NCI-H1930 (cell line): ENCODE measurements around the gene STUB1.
A peak's percentile ranks its signal among the peaks of the same experiment; 100 is the strongest.
"Not testable (repeated sequence)": the region's sequence is repeated elsewhere in the genome, so short reads cannot be mapped to it uniquely, and the experiment has no call there.

Experiments used
- DNase-seq, 2 experiments: peaks; one replicate each; lab custom pipeline; 2025; lab: John Stamatoyannopoulos, UW

Gene STUB1

GRCh38 chr16:711548-712320, 31.5 kb downstream of the STUB1 start:
- DNase-seq, result peak; percentile 54 to 67

- DNase-seq, result not testable (repeated sequence)
Observed at GRCh38 chr16:712740-713250, 32.6 kb downstream of the STUB1 start.

DNA sequence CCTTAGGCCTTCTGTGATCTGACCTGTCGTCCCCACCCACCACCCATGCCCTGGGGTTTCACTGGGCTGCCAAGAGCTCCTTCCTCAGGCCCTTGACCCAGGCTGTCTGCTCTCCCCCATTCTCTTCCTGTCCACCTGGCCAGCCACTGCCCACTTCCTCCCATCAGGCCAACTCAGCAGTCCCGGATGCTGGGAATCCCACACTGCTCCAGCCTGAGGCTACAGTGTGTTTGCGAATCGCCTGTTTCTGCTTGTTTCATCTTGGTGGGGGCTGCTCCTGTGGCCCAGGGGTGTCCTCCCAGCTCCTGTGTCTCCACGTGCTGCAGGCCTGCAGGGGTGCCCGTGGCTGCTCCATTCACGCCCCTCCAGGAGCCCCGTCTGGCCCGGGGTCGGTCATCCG, 33.9 kb downstream of the STUB1 start:
- DNase-seq, result no peak

DNA sequence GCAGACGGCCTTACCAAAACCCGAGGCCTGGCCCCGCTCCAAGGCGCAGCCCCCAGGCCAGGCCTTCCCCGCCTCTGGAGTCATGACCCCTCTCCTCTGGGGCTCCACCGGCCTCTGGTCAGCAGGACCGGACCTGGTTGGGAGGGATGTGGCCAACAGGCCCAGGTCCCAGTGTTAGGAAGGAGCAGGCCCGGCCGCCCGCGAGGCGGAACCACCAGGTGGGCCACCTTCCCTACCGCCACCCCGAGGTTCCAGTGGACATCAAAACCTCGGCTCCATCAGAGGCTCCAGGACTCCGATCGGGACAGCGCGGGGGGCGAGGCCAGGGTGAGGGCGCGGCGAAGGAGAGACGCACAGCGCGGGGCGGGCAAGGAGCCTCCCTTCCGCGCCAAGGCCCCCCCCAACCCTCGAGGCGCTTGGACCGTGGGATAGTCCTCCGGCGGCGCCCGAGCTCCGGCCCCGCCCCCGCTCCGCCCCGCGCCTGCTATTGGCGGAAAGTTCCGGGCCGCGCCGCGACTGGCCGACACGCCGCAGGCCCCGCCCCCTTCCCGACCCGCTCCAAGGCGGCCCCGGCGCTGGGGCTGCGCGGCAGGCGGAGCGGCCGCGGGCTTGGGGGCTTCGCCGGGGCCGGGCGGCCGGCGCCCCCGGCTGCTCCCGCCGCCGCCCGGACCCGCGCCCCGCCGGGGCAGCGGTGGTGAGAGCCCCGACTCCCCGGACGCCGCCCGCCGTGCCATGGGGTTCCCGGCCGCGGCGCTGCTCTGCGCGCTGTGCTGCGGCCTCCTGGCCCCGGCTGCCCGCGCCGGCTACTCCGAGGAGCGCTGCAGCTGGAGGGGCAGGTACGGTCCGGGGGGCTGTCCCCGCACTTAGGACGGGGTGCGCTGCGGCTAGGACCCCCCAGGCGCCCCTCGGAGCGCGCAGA, 34.6 kb downstream of the STUB1 start, which contains the start of gene METRN:
METRN (plus strand) TSS at position 561 of the 919 bp plus-strand sequence; CDS start at position 733, 172 bp downstream.
- DNase-seq, result peak; percentile 68 to 83

GRCh38 chr16:715477-716199, 35.4 kb downstream of the STUB1 start:
- DNase-seq, result peak in 1 of 2 experiments; percentile 40

DNA sequence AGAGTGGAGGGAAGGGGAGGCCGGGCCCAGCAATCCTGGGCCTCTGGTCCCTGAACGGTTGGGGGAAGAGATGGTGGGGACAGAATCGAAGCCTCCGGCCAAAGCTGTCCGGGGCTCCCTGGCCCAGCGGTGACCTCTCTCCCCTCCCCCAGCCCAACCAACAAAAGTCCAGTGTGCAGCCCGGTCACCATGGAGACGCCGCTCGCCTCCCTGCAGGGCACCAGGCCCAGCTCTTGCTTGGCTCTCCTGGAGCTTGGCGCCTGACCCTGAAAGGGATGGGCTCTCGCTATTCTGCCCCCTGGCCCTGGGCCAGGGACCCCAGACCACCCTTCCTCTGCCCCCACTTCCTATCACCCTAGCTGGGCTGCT, 36.0 kb downstream of the STUB1 start:
- DNase-seq, result no peak

GRCh38 chr16:716768-717325, 36.6 kb downstream of the STUB1 start:
- DNase-seq, result no peak

DNA sequence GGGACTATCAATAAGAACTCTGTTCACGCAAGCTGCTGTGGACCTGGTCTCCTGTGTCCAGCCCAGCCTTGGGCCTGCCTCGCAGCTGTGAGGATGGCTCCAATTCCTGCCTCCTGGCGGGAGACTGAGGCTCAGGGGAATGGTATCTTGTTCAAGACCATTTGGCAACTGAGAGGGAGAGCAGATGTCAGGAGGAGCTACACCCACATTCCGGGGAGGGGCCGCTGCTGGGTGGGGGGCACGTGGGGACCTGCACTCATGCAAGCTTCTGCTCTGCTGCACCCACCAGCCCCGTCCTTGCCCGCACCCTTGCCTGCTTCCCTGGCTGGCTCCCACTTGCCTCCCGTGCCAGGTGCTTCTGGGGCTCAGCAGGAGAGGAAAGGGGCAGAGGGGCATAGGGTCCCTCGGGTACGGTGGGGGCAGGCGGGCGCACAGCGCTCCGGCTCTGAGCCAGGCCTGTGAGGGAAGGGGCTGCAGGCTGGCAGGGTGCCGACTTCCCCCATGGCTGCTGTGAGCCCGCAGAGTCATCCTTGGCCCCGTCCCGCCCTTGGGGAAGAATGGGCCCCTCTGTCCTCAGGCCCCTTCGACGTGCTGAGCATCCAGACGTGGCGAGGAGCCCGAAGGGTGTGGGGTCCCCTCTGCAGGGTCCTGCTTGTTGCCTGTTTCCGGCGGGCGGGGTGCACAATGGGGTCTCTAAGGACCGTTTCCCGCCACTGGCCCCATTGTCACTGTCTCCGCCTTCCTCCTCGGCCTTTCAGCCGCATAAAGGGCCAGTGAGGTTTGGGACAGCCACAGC, 37.4 kb downstream of the STUB1 start:
- no peak for DNase-seq

- no peak for DNase-seq
Observed at GRCh38 chr16:718389-718788, 38.2 kb downstream of the STUB1 start.

GRCh38 chr16:718922-719321, 38.7 kb downstream of the STUB1 start:
- DNase-seq, result no peak

- no peak for DNase-seq
Observed at GRCh38 chr16:719815-720446, 39.7 kb downstream of the STUB1 start.

DNA sequence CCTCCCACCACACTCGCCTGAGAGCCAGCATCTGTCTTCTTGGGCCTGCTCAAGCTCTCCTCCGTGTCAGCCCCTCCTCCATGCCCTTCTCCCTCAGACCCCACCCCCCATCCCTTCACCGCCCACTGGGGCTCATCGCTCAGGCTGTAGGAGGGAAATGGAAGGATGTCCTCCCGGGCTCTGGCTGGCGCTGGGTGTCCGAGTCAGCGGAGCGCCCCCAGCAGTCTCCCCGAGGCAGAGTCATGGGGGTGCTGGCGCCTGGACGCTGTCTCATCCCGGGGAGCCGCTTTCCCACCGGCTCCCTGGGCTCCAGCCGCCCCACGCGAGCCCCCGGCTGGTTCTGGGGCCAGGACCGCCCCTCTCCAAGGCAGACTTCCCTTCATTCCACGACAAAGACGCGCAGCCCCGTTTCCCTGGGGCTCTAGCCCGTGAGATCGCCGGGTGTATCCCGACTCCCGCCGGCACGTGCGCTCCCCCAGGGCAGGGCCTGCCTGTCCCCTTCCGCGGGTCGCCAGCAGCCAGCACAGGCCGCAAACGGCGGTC, 40.3 kb downstream of the STUB1 start:
- DNase-seq, result peak; percentile 57

GRCh38 chr16:720990-721764, 41.0 kb downstream of the STUB1 start, which contains the start of gene ANTKMT:
TSS of gene ANTKMT (plus strand) at chr16:721146. CDS start at chr16:721275, 129 bp downstream.
- peak; percentile 88 to 94 for DNase-seq

- no peak for DNase-seq
Observed at GRCh38 chr16:721765-722540, 41.7 kb downstream of the STUB1 start.

- DNase-seq, result no peak
Observed at GRCh38 chr16:722835-723633, 42.8 kb downstream of the STUB1 start.

DNA sequence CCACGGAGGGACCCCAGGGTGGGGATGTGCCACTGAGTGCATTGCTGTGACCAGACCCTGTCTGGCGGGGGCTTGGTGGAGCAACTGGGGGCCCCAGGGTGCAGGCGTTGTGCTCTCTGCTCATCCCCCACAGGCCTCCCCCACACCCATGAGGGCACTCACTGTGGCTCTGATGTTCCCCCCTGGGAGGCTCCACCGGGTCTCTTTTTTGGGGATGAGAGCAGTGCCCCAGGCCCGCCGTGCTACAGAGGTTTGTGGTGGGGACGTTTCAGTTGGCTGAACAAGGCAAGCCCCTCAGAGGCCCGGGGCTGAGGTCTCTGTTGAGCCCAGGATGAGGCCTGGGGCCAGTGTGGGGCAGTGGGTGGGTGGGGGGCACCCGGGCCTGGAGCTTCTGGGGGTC, 43.5 kb downstream of the STUB1 start:
- no peak for DNase-seq

GRCh38 chr16:724188-725040, 44.2 kb downstream of the STUB1 start:
- no peak for DNase-seq
